ENCODE results near the gene RAMP1.
"Not testable (repeated sequence)": the region's sequence is repeated elsewhere in the genome, so short reads cannot be mapped to it uniquely, and the experiment has no call there.

Gene RAMP1

GRCh38 chr2:237863689-237864443 is 4.4 kb downstream of the RAMP1 start:
- no peak for DNase-seq

- DNase-seq = no peak
These were observed 5.1 kb downstream of the RAMP1 start for GRCh38 chr2:237864444-237864931.

- DNase-seq = no peak
These were observed 5.7 kb downstream of the RAMP1 start for GRCh38 chr2:237864940-237865622.

GRCh38 chr2:237865623-237866041 is 6.2 kb downstream of the RAMP1 start:
- no peak for DNase-seq

GRCh38 chr2:237866101-237866621 is 6.7 kb downstream of the RAMP1 start:
- DNase-seq = no peak

GRCh38 chr2:237867465-237867864 is 8.0 kb downstream of the RAMP1 start:
- no peak for DNase-seq

- DNase-seq = not testable (repeated sequence)
These were observed 8.7 kb downstream of the RAMP1 start for GRCh38 chr2:237868074-237868473.

- no peak for DNase-seq
These were observed 9.4 kb downstream of the RAMP1 start for GRCh38 chr2:237868631-237869342.

GRCh38 chr2:237869343-237870102 is 10.1 kb downstream of the RAMP1 start:
- DNase-seq = no peak

GRCh38 chr2:237870126-237870525 is 10.7 kb downstream of the RAMP1 start:
- DNase-seq = no peak

- DNase-seq = no peak
These were observed 11.6 kb downstream of the RAMP1 start for GRCh38 chr2:237870754-237871651.

- no peak for DNase-seq
These were observed 12.9 kb downstream of the RAMP1 start for GRCh38 chr2:237872178-237872887.

- no peak for DNase-seq
These were observed 14.0 kb downstream of the RAMP1 start for GRCh38 chr2:237873421-237873831.

GRCh38 chr2:237873897-237874551 is 14.6 kb downstream of the RAMP1 start:
- no peak for DNase-seq

- no peak for DNase-seq
These were observed 15.2 kb downstream of the RAMP1 start for GRCh38 chr2:237874585-237875161.

- DNase-seq = no peak
These were observed 16.0 kb downstream of the RAMP1 start for GRCh38 chr2:237875256-237876060.

GRCh38 chr2:237876061-237876526 is 16.7 kb downstream of the RAMP1 start:
- no peak for DNase-seq

GRCh38 chr2:237876532-237876931 is 17.1 kb downstream of the RAMP1 start:
- DNase-seq = no peak
